Kidney epithelial cell (primary cell): ENCODE data around the gene STPG2. TPM values are rescaled to one million over a fixed set of nuclear protein-coding genes. Genes with fewer than 3 reads are reported as not detected.

Source experiments
- DNase-seq: peaks from one replicate; pipeline ENCODE4 v3.0.0-alpha.2; 2010; ENCODE audit warnings: low read depth
- H3K27me3 ChIP-seq: 2 replicates; pipeline ENCODE4 v1.6.0; 2011; ENCODE audit warnings: low read length; ENCODE audit not compliant: control insufficient read depth, insufficient read depth
- H3K36me3 ChIP-seq: 2 replicates; pipeline ENCODE4 v1.5.1; 2011; ENCODE audit warnings: low read length; ENCODE audit not compliant: control insufficient read depth, insufficient read depth
- H3K4me3 ChIP-seq: 2 replicates; pipeline ENCODE4 v1.5.1; 2011; ENCODE audit warnings: low read depth, mild to moderate bottlenecking, control low read depth, low read length
- CTCF ChIP-seq: IDR thresholded peaks from 2 replicates; pipeline ENCODE4 v1.5.1; 2011; ENCODE audit warnings: mild to moderate bottlenecking, moderate library complexity, low read length, control low read depth, inconsistent platforms; ENCODE audit not compliant: insufficient read depth, poor library complexity, severe bottlenecking
- total RNA-seq: library from RNA; depleted of rRNA; stranded (reverse); fragments of >200 nt; gene quantifications from 2 replicates; pipeline ENCODE4 v1.2.3, GENCODE V29; 2015

STPG2 gene
- total RNA-seq, 1 donor from 2014 or later = not detected

GRCh38 chr4:97942137-97942536, 201.1 kb downstream of the STPG2 start:
- peak; percentile 10 for DNase-seq
- no peak for TF ChIP-seq CTCF
- no peaks in the 10 kb centered on the region for H3K36me3 ChIP-seq
- H3K27me3 ChIP-seq = no peaks in the 10 kb centered on the region
- H3K4me3 ChIP-seq = no peak overlapping the region

- no peaks in the 10 kb centered on the region for H3K36me3 ChIP-seq
- H3K4me3 ChIP-seq = no peak overlapping the region
- TF ChIP-seq CTCF = no peak
- DNase-seq = no peak
- H3K27me3 ChIP-seq = no peaks in the 10 kb centered on the region
Observed at GRCh38 chr4:97938141-97938540, 205.1 kb downstream of the STPG2 start.

- no peak for DNase-seq
- Histone ChIP-seq H3K27me3 (no peaks in the 10 kb centered on the region), H3K4me3 (no peak overlapping the region), H3K36me3 (no peaks in the 10 kb centered on the region)
- no peak for TF ChIP-seq CTCF
Observed at GRCh38 chr4:97924341-97924958, 218.8 kb downstream of the STPG2 start.

GRCh38 chr4:97923096-97923495, 220.2 kb downstream of the STPG2 start:
- Histone ChIP-seq H3K36me3 (no peaks in the 10 kb centered on the region), H3K4me3 (no peak overlapping the region), H3K27me3 (no peaks in the 10 kb centered on the region)
- no peak for TF ChIP-seq CTCF
- no peak for DNase-seq

GRCh38 chr4:97917115-97917514, 226.2 kb downstream of the STPG2 start:
- no peak for TF ChIP-seq CTCF
- Histone ChIP-seq H3K4me3 (no peak overlapping the region), H3K36me3 (no peaks in the 10 kb centered on the region), H3K27me3 (no peaks in the 10 kb centered on the region)
- DNase-seq = no peak

- peak; percentile 34 for DNase-seq
- TF ChIP-seq CTCF = no peak
- no peaks in the 10 kb centered on the region for H3K36me3 ChIP-seq
- H3K4me3 ChIP-seq = no peak overlapping the region
- no peaks in the 10 kb centered on the region for H3K27me3 ChIP-seq
Observed at GRCh38 chr4:97912156-97912555, 231.1 kb downstream of the STPG2 start.
